PFSK-1 (cell line): ENCODE measurements around the gene MDN1.

Source experiments
- FOXP2 ChIP-seq: optimal IDR thresholded peaks from 2 replicates; pipeline ENCODE3; 2011; ENCODE audit warnings: borderline replicate concordance, control low read depth, inconsistent platforms; ENCODE audit not compliant: insufficient read depth; ENCODE audit errors: extremely low read length, extremely low read depth
- POLR2AphosphoS5 ChIP-seq: IDR thresholded peaks from 2 replicates; pipeline ENCODE4 v1.6.1; 2012; ENCODE audit warnings: low read depth, mild to moderate bottlenecking, control low read depth, low read length, moderate library complexity
- REST ChIP-seq, 2 experiments: IDR thresholded peaks; 2 replicates each; pipeline versions ENCODE4 v1.6.1 to v1.8.0; 2011 to 2012; ENCODE audit warnings: low read depth in 2 of 2, low read length in 2 of 2, control low read depth in 1 of 2, inconsistent platforms in 1 of 2, mild to moderate bottlenecking in 1 of 2, moderate library complexity in 1 of 2; ENCODE audit not compliant: insufficient read depth in 1 of 2
- SIN3A ChIP-seq: IDR thresholded peaks from 2 replicates; pipeline ENCODE4 v1.6.1; 2012; ENCODE audit warnings: mild to moderate bottlenecking, low read length, moderate library complexity, borderline replicate concordance; ENCODE audit not compliant: insufficient read depth
- TAF1 ChIP-seq: IDR thresholded peaks from 2 replicates; pipeline ENCODE4 v1.6.1; 2012; ENCODE audit warnings: low read length, control low read depth, borderline replicate concordance; ENCODE audit not compliant: insufficient read depth

Gene MDN1

GRCh38 chr6:89662659-89663223 is 156.9 kb downstream of the MDN1 start:
- TF ChIP-seq FOXP2 (no peak), SIN3A (no peak)

GRCh38 chr6:89661559-89661958 is 158.0 kb downstream of the MDN1 start:
- TF ChIP-seq SIN3A (no peak), TAF1 (no peak), POLR2AphosphoS5 (no peak), FOXP2 (no peak), REST (IDR thresholded peaks at IDR 0.05; ENCODE audit: insufficient read depth in 1 of 2, low read depth in 2 of 2, low read length in 2 of 2) (no peak)

GRCh38 chr6:89660981-89661380 is 158.6 kb downstream of the MDN1 start:
- TF ChIP-seq TAF1: no peak

- TF ChIP-seq POLR2AphosphoS5 (no peak), TAF1 (no peak), REST (IDR thresholded peaks at IDR 0.05; ENCODE audit: insufficient read depth in 1 of 2, low read depth in 2 of 2, low read length in 2 of 2) (no peak), FOXP2 (no peak), SIN3A (no peak)
Measured at GRCh38 chr6:89657445-89658158, 162.0 kb downstream of the MDN1 start.

- TF ChIP-seq TAF1: no peak
- no peak for TF ChIP-seq POLR2AphosphoS5
- no peak for TF ChIP-seq REST (IDR thresholded peaks at IDR 0.05; ENCODE audit: insufficient read depth in 1 of 2, low read depth in 2 of 2, low read length in 2 of 2)
- TF ChIP-seq FOXP2: no peak
- TF ChIP-seq SIN3A: no peak
Measured at GRCh38 chr6:89655122-89655521, 164.5 kb downstream of the MDN1 start.

- TF ChIP-seq FOXP2 (no peak), TAF1 (no peak), SIN3A (no peak), POLR2AphosphoS5 (no peak), REST (IDR thresholded peaks at IDR 0.05; ENCODE audit: insufficient read depth in 1 of 2, low read depth in 2 of 2, low read length in 2 of 2) (no peak)
Measured at GRCh38 chr6:89650579-89650978, 169.0 kb downstream of the MDN1 start.
